Sigmoid colon (tissue), 7 donors: ENCODE results near the gene CD40. TPM values are rescaled to one million over a fixed set of nuclear protein-coding genes. Genes with fewer than 3 reads are reported as not detected.

Source experiments
- DNase-seq: peaks from one replicate; pipeline ENCODE4 v3.0.0-alpha.2; 2019
- H3K27ac ChIP-seq, 4 donors: fragments of 200-600 bp; sonication (generic); one replicate each; pipeline ENCODE4 v1.5.1; 2016 to 2019; ENCODE audit warnings: mild to moderate bottlenecking in 1 of 4
- H3K27me3 ChIP-seq, 3 donors: fragments of 200-600 bp; sonication (generic); one replicate each; pipeline ENCODE4 v1.5.1; 2019; ENCODE audit warnings: mild to moderate bottlenecking in 1 of 3
- H3K36me3 ChIP-seq, 4 donors: fragments of 200-600 bp; sonication (generic); one replicate each; pipeline ENCODE4 v1.5.1; 2016 to 2019
- H3K4me1 ChIP-seq, 4 donors: fragments of 200-600 bp; sonication (generic); one replicate each; pipeline ENCODE4 v1.5.1; 2017 to 2019
- H3K4me3 ChIP-seq, 4 donors: fragments of 200-600 bp; sonication (generic); one replicate each; pipeline ENCODE4 v1.5.1; 2017 to 2019; ENCODE audit warnings: mild to moderate bottlenecking in 2 of 4, moderate library complexity in 1 of 4
- H3K9me3 ChIP-seq, 4 donors: fragments of 200-600 bp in 3 of 4; sonication (generic) in 3 of 4; one replicate each; pipeline versions ENCODE4 v1.5.1 to v1.6.1; 2013 to 2019
- EP300 ChIP-seq, 4 donors: sonication (generic); formaldehyde crosslinking; IDR thresholded peaks; one replicate each; pipeline ENCODE4 v1.6.1; 2017; ENCODE audit warnings: antibody characterized with exemption in 4 of 4
- POLR2A ChIP-seq, 2 donors: fragments of 450-650 bp; IDR thresholded peaks; one replicate each; pipeline ENCODE4 v1.6.1; 2016; ENCODE audit warnings: antibody characterized with exemption in 2 of 2, mild to moderate bottlenecking in 2 of 2, moderate library complexity in 2 of 2
- POLR2AphosphoS5 ChIP-seq, 4 donors: sonication (generic); formaldehyde crosslinking; IDR thresholded peaks; one replicate each; pipeline ENCODE4 v1.6.1; 2017; ENCODE audit warnings: antibody characterized with exemption in 4 of 4
- WGBS, 2 donors: extraction: QIAGEN DNeasy Blood & Tissue Kit; methylation state at CpG; one replicate each; pipeline ENCODE4 v1.1.7; 2013; 5-methylcytosine and 5-hydroxymethylcytosine counted together
- intact Hi-C: fragments of 100-400 bp; cut with DNase I; formaldehyde crosslinking; loops from one replicate; pipeline ENCODE4 v1.15.1; 2023
- polyA plus RNA-seq, 3 donors: library from polyadenylated mRNA; stranded (reverse); fragments of 200-250 nt; gene quantifications; one replicate each; pipeline ENCODE4 v1.2.3, GENCODE V29; 2013
- total RNA-seq, 4 donors: library from RNA; depleted of rRNA; stranded (reverse); fragments of >200 nt; gene quantifications; one replicate each; pipeline ENCODE4 v1.1.0, GENCODE V29; 2016
- TF ChIP-seq, protein P1 (sequence below), 4 experiments: fragments of 450-650 bp in 3 of 4; fragments of 200-600 bp in 1 of 4; IDR thresholded peaks; one replicate each; pipeline ENCODE4 v1.5.1; 2016 to 2019; ENCODE audit warnings: antibody characterized with exemption in 4 of 4, mild to moderate bottlenecking in 3 of 4, moderate library complexity in 2 of 4
- donor health status: healthy with polysubstance abuse.
- donor health status: Bipolar disorder and iron deficiency.
- donor health status: healthy.

Gene CD40
- total and polyA plus RNA-seq, 7 donors, result 3.6 to 25.2 (median 8.7) TPM

DNA sequence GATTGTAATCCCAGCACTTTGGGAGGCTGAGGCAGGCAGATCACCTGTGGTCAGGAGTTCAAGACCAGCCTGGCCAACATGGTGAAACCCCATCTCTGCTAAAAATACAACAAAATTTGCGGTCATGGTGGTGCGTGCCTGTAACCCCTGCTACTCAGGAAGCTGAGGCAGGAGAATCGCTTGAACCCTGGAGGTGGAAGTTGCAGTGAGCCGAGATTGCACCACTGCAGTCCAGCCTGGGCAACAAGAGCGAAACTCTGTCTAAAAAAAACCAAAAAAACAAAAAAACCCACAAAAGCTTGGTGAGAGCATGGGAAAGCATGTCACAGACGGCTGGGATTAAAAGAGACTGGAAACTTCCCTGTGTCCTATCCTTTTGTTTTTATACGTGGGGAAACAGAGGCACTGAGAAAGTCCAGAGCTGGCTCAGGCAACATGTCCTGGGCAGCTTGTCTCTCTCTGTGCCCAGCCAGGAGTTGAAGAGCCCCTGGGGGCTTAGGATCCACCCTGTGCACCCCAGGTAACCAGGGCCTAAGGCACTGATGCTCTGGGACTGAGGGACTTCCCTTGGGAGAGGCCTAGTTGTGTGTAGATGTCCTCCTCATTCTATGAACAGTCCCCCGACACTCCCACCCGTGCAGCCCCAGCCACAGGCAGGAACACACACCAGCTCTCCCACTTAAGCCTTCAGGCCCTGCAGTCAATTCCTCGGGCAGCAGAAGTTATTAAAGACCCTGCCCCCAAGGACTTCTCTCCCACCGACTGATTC lies 16.0 kb downstream of the CD40 start:
- Histone ChIP-seq H3K9me3 (no peaks in the 10 kb centered on the region), H3K27me3 (peaks cover 0 to 92% (median 38%) of the 10 kb centered on the region in 3 donors), H3K36me3 (no peaks in the 10 kb centered on the region), H3K4me1 (no peaks in the 10 kb centered on the region), H3K27ac (no peak overlapping the region), H3K4me3 (no peak overlapping the region)
- 79 to 84% methylated on average over 11 of the region's 11 CpGs for WGBS, 2 donors
- no peak for DNase-seq
- no peak for TF ChIP-seq POLR2A (IDR thresholded peaks at IDR 0.05)
- no peak for TF ChIP-seq EP300 (IDR thresholded peaks at IDR 0.05)
- TF ChIP-seq, protein P1, sequence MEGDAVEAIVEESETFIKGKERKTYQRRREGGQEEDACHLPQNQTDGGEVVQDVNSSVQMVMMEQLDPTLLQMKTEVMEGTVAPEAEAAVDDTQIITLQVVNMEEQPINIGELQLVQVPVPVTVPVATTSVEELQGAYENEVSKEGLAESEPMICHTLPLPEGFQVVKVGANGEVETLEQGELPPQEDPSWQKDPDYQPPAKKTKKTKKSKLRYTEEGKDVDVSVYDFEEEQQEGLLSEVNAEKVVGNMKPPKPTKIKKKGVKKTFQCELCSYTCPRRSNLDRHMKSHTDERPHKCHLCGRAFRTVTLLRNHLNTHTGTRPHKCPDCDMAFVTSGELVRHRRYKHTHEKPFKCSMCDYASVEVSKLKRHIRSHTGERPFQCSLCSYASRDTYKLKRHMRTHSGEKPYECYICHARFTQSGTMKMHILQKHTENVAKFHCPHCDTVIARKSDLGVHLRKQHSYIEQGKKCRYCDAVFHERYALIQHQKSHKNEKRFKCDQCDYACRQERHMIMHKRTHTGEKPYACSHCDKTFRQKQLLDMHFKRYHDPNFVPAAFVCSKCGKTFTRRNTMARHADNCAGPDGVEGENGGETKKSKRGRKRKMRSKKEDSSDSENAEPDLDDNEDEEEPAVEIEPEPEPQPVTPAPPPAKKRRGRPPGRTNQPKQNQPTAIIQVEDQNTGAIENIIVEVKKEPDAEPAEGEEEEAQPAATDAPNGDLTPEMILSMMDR (IDR thresholded peaks at IDR 0.05), result no peak
- no peak for TF ChIP-seq POLR2AphosphoS5 (IDR thresholded peaks at IDR 0.05)
- intact Hi-C loops, result no loop called here

GRCh38 chr20:46134716-46135115 lies 16.6 kb downstream of the CD40 start:
- no peak for TF ChIP-seq EP300 (IDR thresholded peaks at IDR 0.05)
- no peak for TF ChIP-seq POLR2AphosphoS5 (IDR thresholded peaks at IDR 0.05)
- TF ChIP-seq, protein P1 (IDR thresholded peaks at IDR 0.05), result no peak
- no peak for TF ChIP-seq POLR2A (IDR thresholded peaks at IDR 0.05)
- 76 to 77% methylated on average over 7 of the region's 7 CpGs for WGBS, 2 donors
- H3K9me3 ChIP-seq, result no peaks in the 10 kb centered on the region
- H3K27ac ChIP-seq, result no peak overlapping the region
- no peak overlapping the region for H3K4me3 ChIP-seq
- no peak for DNase-seq
- peaks cover 0 to 94% (median 44%) of the 10 kb centered on the region in 3 donors for H3K27me3 ChIP-seq
- no peaks in the 10 kb centered on the region for H3K4me1 ChIP-seq
- intact Hi-C loops, result no loop called here
- H3K36me3 ChIP-seq, result no peaks in the 10 kb centered on the region

- 49 to 50% methylated on average over 12 of the region's 12 CpGs for WGBS, 2 donors
- no peak overlapping the region for H3K27ac ChIP-seq
- intact Hi-C loops, result no loop called here
- H3K4me1 ChIP-seq, result no peaks in the 10 kb centered on the region
- DNase-seq, result no peak
- no peak overlapping the region for H3K4me3 ChIP-seq
- H3K27me3 ChIP-seq, result peaks cover 0 to 94% (median 51%) of the 10 kb centered on the region in 3 donors
- H3K36me3 ChIP-seq, result no peaks in the 10 kb centered on the region
- TF ChIP-seq POLR2AphosphoS5 (IDR thresholded peaks at IDR 0.05), result no peak
- no peak for TF ChIP-seq POLR2A (IDR thresholded peaks at IDR 0.05)
- TF ChIP-seq, protein P1 (IDR thresholded peaks at IDR 0.05), result no peak
- TF ChIP-seq EP300 (IDR thresholded peaks at IDR 0.05), result no peak
- H3K9me3 ChIP-seq, result no peaks in the 10 kb centered on the region
Observed at GRCh38 chr20:46135856-46136633, 17.9 kb downstream of the CD40 start.

DNA sequence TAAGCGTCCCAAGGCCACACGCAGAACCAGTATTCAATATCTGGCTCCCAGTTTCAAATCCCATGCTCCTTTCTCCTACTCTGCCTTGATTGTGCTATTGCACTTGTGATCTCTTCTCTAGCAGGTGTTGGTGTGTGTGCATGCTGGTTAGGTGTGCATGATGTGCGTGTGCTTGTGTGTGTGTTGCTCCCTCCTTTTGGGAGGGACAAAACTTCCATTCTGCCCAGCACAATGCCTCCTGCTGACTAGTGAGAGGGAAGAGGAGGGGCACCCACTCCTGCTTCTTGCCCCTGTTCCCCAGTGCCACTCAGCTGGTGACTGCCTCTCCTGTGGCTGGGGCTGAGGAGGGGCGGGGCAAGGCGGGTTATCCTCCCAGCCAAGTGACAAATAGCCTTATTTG lies 19.7 kb downstream of the CD40 start:
- Histone ChIP-seq H3K9me3 (no peaks in the 10 kb centered on the region), H3K27ac (no peak overlapping the region), H3K4me1 (no peaks in the 10 kb centered on the region), H3K4me3 (no peak overlapping the region), H3K27me3 (peaks cover 0 to 90% (median 52%) of the 10 kb centered on the region in 3 donors), H3K36me3 (no peaks in the 10 kb centered on the region)
- intact Hi-C loops, result no loop called here
- TF ChIP-seq POLR2A (IDR thresholded peaks at IDR 0.05) (no peak), EP300 (IDR thresholded peaks at IDR 0.05) (no peak), POLR2AphosphoS5 (IDR thresholded peaks at IDR 0.05) (no peak)
- TF ChIP-seq, protein P1 (IDR thresholded peaks at IDR 0.05), result no peak
- WGBS, 2 donors, result 53 to 82% methylated on average over 5 of the region's 5 CpGs
- no peak for DNase-seq
